Psoas muscle (tissue), 8 donors: ENCODE measurements around the gene SHH. TPM values are rescaled to one million over a fixed set of nuclear protein-coding genes. Genes with fewer than 3 reads are reported as not detected.

ENCODE experiments used
- ATAC-seq, 4 donors: fragments of 200-7000 bp; cut with Tn5 transposase; one replicate each; pipeline ENCODE4 v1.9.1; 2020; ENCODE audit warnings: moderate library complexity in 3 of 4, mild to moderate bottlenecking in 2 of 4
- DNase-seq, 2 donors: peaks; one replicate each; pipeline ENCODE4 v3.0.0-alpha.2; 2020
- H3K27ac ChIP-seq: fragments of 200-600 bp; one replicate; pipeline ENCODE4 v1.8.0; 2022
- H3K27me3 ChIP-seq, 3 donors: fragments of 200-600 bp in 1 of 3; one replicate each; pipeline versions ENCODE4 v1.6.1 to v1.8.0; 2013 to 2022; ENCODE audit warnings: low read length in 2 of 3, mild to moderate bottlenecking in 2 of 3, moderate library complexity in 1 of 3; ENCODE audit not compliant: insufficient read depth in 3 of 3
- H3K36me3 ChIP-seq, 2 donors: fragments of 200-600 bp in 1 of 2; one replicate each; pipeline versions ENCODE4 v1.6.1 to v1.8.0; 2013 to 2022; ENCODE audit warnings: low read depth in 1 of 2, mild to moderate bottlenecking in 1 of 2, moderate library complexity in 1 of 2; ENCODE audit not compliant: insufficient read depth in 1 of 2
- H3K4me1 ChIP-seq: fragments of 200-600 bp; one replicate; pipeline ENCODE4 v1.8.0; 2022
- H3K4me3 ChIP-seq: fragments of 200-600 bp; one replicate; pipeline ENCODE4 v1.8.0; 2022; ENCODE audit warnings: mild to moderate bottlenecking
- H3K9me3 ChIP-seq: fragments of 200-600 bp; one replicate; pipeline ENCODE4 v1.8.0; 2022
- WGBS, 3 donors: extraction: QIAGEN DNeasy Blood & Tissue Kit; methylation state at CpG; one replicate each; pipeline versions ENCODE4 v1.1.6 to v1.1.7; 2013; 5-methylcytosine and 5-hydroxymethylcytosine counted together
- intact Hi-C, 2 donors: fragments of 100-400 bp; cut with DNase I; formaldehyde crosslinking; loops; one replicate each; pipeline versions ENCODE4 v1.11.0 to v1.14.2; 2022
- long read RNA-seq, 2 donors: library from polyadenylated mRNA; unstranded; transcript quantifications; one replicate each; pipeline ENCODE4 v2.0.0, GENCODE V29; 2021
- polyA plus RNA-seq, 3 donors: library from polyadenylated mRNA; stranded (reverse); fragments of 200-250 nt; gene quantifications; one replicate each; pipeline ENCODE4 v1.2.3, GENCODE V29; 2013
- total RNA-seq, 4 donors: library from RNA; stranded (reverse); fragmentation: NEBNext Ultra II Directional in 2 of 4; extraction: Animal tissue kit (Norgen Biotek cat#: 25700) in 2 of 4; gene quantifications; one replicate each; pipeline versions ENCODE4 v1.2.1 to v1.2.4, GENCODE V29; 2021 to 2023
- TF ChIP-seq, protein P1 (sequence below): fragments of 200-600 bp; IDR thresholded peaks from one replicate; pipeline ENCODE4 v1.8.0; 2022; ENCODE audit warnings: antibody characterized with exemption
- donor health status: healthy with polysubstance abuse.
- donor health status: DM: no; HTN: no; CAD: no; lungs with moderate emphysema.
- donor health status: Bipolar disorder and iron deficiency.
- donor health status: healthy.
- donor health status: DM: yes; HTN: yes; CAD: no.
- donor health status: DM: no; HTN: no; CAD: no.
- donor health status: DM: no; HTN: no; CAD: no.
- donor health status: DM: yes; HTN: yes; CAD: no.

The SHH gene
- total RNA-seq, result not detected
- polyA plus RNA-seq, result under 1 TPM in 2 of 3 donors, not detected in 1; 0.01 TPM
- long read RNA-seq, donor 1, result 0 reads
- long read RNA-seq, donor 2, result 0 reads

DNA sequence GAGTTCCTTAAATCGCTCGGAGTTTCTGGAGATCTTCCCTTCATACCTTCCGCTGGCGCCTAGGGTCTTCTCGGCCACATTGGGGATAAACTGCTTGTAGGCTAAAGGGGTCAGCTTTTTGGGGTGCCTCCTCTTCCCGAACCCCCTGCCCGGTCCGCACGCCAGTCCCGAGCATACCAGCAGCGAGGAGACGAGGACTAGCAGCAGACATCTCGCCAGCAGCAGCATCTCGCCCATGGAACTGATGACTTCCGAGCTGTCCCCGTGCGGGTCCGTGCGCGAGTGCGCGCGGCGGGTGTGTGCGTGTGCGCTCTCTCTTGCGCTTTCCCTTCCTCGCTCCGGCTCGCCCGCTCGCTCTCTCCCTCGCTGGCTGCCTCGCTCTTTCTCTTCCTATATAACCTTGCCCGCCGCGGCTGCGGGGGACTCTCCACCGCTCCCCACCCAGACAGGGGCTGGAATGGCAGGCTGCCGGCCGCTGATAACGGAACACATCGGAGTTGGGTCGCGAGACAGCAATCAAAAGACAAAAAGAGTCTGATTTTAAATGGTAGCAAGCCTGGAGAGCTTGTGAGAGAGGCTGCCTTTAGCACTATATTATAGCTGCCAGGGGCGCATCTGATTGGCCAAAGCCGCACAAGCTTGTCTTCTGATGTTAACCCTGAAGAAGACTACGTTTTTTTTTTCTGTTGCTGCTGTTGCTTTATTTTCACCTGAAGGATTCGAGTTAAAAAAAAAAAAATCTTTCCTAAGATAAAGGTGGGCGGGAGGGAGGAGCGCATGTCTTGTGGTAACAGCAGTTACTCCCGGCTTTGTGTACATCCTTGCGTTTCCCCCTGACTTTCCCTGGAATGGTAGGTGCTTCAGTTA lies at the start of gene SHH:
Gene SHH (minus strand): TSS at position 569 of the 867 bp plus-strand sequence. CDS start 341 bp downstream, at position 228.
- H3K27ac ChIP-seq, result no peak within 1 kb of the TSS
- peak within 1 kb of the TSS; percentile 32 for H3K4me3 ChIP-seq
- ATAC-seq (no peak), DNase-seq (no peak)
- H3K4me1 ChIP-seq, result peaks cover 8% of the 10 kb centered on the region
- intact Hi-C loops, result no loop called here
- TF ChIP-seq, protein P1, sequence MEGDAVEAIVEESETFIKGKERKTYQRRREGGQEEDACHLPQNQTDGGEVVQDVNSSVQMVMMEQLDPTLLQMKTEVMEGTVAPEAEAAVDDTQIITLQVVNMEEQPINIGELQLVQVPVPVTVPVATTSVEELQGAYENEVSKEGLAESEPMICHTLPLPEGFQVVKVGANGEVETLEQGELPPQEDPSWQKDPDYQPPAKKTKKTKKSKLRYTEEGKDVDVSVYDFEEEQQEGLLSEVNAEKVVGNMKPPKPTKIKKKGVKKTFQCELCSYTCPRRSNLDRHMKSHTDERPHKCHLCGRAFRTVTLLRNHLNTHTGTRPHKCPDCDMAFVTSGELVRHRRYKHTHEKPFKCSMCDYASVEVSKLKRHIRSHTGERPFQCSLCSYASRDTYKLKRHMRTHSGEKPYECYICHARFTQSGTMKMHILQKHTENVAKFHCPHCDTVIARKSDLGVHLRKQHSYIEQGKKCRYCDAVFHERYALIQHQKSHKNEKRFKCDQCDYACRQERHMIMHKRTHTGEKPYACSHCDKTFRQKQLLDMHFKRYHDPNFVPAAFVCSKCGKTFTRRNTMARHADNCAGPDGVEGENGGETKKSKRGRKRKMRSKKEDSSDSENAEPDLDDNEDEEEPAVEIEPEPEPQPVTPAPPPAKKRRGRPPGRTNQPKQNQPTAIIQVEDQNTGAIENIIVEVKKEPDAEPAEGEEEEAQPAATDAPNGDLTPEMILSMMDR, result no peak
- peaks cover 5 to 90% (median 61%) of the 10 kb centered on the region in 3 donors for H3K27me3 ChIP-seq
- WGBS, 3 donors, result 0 to 1% (median 0%) methylated on average over 48 to 53 of the region's 53 CpGs
- H3K36me3 ChIP-seq, result no peaks in the 10 kb centered on the region
- no peaks in the 10 kb centered on the region for H3K9me3 ChIP-seq

DNA sequence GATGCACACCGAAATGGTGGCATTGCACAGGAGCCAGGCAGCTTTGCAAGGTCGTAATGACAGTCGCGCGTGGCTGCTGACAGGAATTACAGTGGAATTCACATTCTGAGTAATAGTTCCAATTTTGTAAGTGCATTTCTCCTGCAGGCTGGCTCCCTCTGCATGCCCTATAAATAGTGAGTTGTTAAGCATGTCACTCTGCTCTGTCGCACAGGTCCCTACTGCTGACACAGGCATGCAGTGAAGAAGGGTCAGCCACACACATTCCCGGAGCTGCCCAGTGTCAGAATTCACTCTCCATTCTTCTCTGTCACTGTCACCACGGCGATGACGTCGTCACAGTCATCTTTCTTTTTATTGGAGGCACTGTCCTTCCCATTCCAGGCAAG lies 49.2 kb upstream of the SHH start:
- 28 to 36% (median 33%) methylated on average over 11 of the region's 11 CpGs for WGBS, 3 donors
- no peaks in the 10 kb centered on the region for H3K36me3 ChIP-seq
- peaks cover 0 to 6% (median 4%) of the 10 kb centered on the region in 3 donors for H3K27me3 ChIP-seq
- no peaks in the 10 kb centered on the region for H3K4me1 ChIP-seq
- TF ChIP-seq, protein P1, result no peak
- DNase-seq, result no peak
- no peak overlapping the region for H3K4me3 ChIP-seq
- no peak for ATAC-seq
- no peaks in the 10 kb centered on the region for H3K9me3 ChIP-seq
- intact Hi-C loops, result no loop called here
- no peak overlapping the region for H3K27ac ChIP-seq

DNA sequence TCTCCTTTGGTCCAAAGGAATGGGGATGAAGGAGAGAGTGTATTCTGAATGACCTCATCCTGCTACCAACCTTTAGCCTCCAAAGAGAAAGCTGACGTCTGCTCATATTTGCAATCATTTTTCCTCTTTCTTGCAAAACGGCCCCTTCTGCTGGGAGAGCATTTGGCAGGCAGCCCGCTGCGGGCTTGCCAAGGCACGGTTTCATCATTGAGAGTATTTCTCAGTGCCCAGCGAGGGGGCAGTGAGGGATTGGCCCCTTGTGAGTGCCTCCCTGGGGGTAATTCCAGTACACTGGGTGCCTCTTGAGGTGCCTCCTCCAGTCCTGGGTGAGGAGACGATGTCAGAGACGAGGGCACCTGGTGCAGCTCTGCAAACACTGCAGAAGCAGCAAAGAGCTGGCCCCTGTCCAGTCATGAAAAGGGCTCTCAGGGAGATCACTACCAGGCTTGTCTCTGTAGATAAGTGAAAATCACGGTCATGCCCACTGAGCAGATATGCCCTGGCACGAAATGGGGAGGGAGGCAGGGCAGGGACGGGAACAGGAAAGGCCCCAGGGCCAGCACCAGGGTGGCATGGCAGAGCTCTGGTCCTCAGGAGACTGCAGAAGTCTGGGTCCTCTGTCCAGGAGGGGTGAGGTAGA lies 48.7 kb upstream of the SHH start:
- no peak overlapping the region for H3K4me3 ChIP-seq
- WGBS, 3 donors, result 10 to 23% (median 19%) methylated on average over 11 of the region's 11 CpGs
- intact Hi-C loops, result no loop called here
- peaks cover 0 to 6% (median 4%) of the 10 kb centered on the region in 3 donors for H3K27me3 ChIP-seq
- TF ChIP-seq, protein P1, result no peak
- H3K4me1 ChIP-seq, result no peaks in the 10 kb centered on the region
- no peaks in the 10 kb centered on the region for H3K9me3 ChIP-seq
- ATAC-seq (no peak), DNase-seq (peak in 1 of 2 donors; percentile 45)
- no peak overlapping the region for H3K27ac ChIP-seq
- H3K36me3 ChIP-seq, result no peaks in the 10 kb centered on the region

DNA sequence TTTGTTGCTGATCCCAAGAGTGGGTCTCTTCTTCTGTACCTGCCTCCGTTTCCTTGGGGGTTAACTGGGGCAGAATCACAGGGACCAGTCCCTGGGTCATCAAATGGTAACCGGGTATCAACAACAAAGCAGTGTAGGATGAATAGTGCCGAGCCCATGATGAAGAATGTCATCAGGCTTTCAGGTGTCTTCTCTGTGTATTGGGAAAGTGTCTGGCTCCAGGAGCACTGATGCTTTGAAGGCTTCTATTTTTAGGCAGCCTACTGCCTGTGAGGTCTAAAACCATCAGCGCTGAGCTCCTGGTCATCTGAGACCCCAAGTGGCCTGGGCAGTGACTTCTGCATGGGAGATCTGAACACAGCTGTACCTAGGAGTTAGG lies 48.2 kb upstream of the SHH start:
- H3K27me3 ChIP-seq, result peaks cover 0 to 6% (median 2%) of the 10 kb centered on the region in 3 donors
- intact Hi-C loops, result no loop called here
- no peaks in the 10 kb centered on the region for H3K9me3 ChIP-seq
- no peak overlapping the region for H3K27ac ChIP-seq
- H3K4me3 ChIP-seq, result no peak overlapping the region
- TF ChIP-seq, protein P1, result no peak
- WGBS, 3 donors, result 45 to 50% (median 49%) methylated on average over 4 of the region's 4 CpGs
- DNase-seq (no peak), ATAC-seq (no peak)
- H3K36me3 ChIP-seq, result no peaks in the 10 kb centered on the region
- H3K4me1 ChIP-seq, result no peaks in the 10 kb centered on the region
